NCI-H128 (cell line): ENCODE data around the gene CPEB3.

Experiments used
- DNase-seq: peaks from one replicate; lab custom pipeline; 2025; ENCODE audit not compliant: unreplicated experiment; lab: John Stamatoyannopoulos, UW

The CPEB3 gene

GRCh38 chr10:92110039-92110794, 180.7 kb downstream of the CPEB3 start:
- no peak for DNase-seq

- no peak for DNase-seq
Observed at GRCh38 chr10:92108747-92109146, 182.1 kb downstream of the CPEB3 start.

GRCh38 chr10:92108120-92108519, 182.8 kb downstream of the CPEB3 start:
- no peak for DNase-seq

GRCh38 chr10:92103376-92104090, 187.3 kb downstream of the CPEB3 start:
- DNase-seq = no peak

- DNase-seq = no peak
Observed at GRCh38 chr10:92102601-92103213, 188.2 kb downstream of the CPEB3 start.

GRCh38 chr10:92094960-92095359, 195.9 kb downstream of the CPEB3 start:
- no peak for DNase-seq

- no peak for DNase-seq
Observed at GRCh38 chr10:92091965-92092364, 198.9 kb downstream of the CPEB3 start.

- peak; percentile 69 for DNase-seq
Observed at GRCh38 chr10:92087750-92088395, 203.0 kb downstream of the CPEB3 start.

GRCh38 chr10:92082583-92083280, 208.1 kb downstream of the CPEB3 start:
- DNase-seq = no peak

- no peak for DNase-seq
Observed at GRCh38 chr10:92081641-92082040, 209.2 kb downstream of the CPEB3 start.

GRCh38 chr10:92080244-92080643, 210.6 kb downstream of the CPEB3 start:
- DNase-seq = no peak

- no peak for DNase-seq
Observed at GRCh38 chr10:92079003-92079402, 211.9 kb downstream of the CPEB3 start.

GRCh38 chr10:92076722-92077121, 214.2 kb downstream of the CPEB3 start:
- DNase-seq = no peak

GRCh38 chr10:92075829-92076228, 215.0 kb downstream of the CPEB3 start:
- no peak for DNase-seq

GRCh38 chr10:92074126-92074887, 216.6 kb downstream of the CPEB3 start:
- DNase-seq = no peak

- DNase-seq = no peak
Observed at GRCh38 chr10:92068900-92069299, 222.0 kb downstream of the CPEB3 start.

- DNase-seq = no peak
Observed at GRCh38 chr10:92066386-92066785, 224.5 kb downstream of the CPEB3 start.

- no peak for DNase-seq
Observed at GRCh38 chr10:92064506-92064905, 226.4 kb downstream of the CPEB3 start.

- no peak for DNase-seq
Observed at GRCh38 chr10:92062273-92062672, 228.6 kb downstream of the CPEB3 start.

GRCh38 chr10:92054807-92055206, 236.1 kb downstream of the CPEB3 start:
- no peak for DNase-seq
